HCT116 (cell line): Measurements from ENCODE around the gene AHI1.

Experiments
- EGR1 ChIP-seq: IDR thresholded peaks from 2 replicates; pipeline ENCODE4 v1.6.1; 2012; ENCODE audit warnings: low read depth
- EZH2 ChIP-seq: fragments of 200-600 bp; sonication (generic); IDR thresholded peaks from 2 replicates; pipeline ENCODE4 v1.6.1; 2017; ENCODE audit warnings: antibody characterized with exemption, mixed run types
- EZH2phosphoT487 ChIP-seq: fragments of 200-600 bp; IDR thresholded peaks from 2 replicates; pipeline ENCODE4 v1.6.1; 2018; ENCODE audit warnings: antibody characterized with exemption, borderline replicate concordance
- JUND ChIP-seq: IDR thresholded peaks from 2 replicates; pipeline ENCODE4 v1.6.1; 2012
- POLR2A ChIP-seq: IDR thresholded peaks from 2 replicates; pipeline ENCODE4 v1.7.0; 2011; ENCODE audit warnings: borderline replicate concordance; ENCODE audit not compliant: insufficient read depth, insufficient read length; ENCODE audit errors: extremely low read depth
- POLR2AphosphoS5 ChIP-seq: IDR thresholded peaks from 2 replicates; pipeline ENCODE4 v1.6.1; 2011; ENCODE audit warnings: mild to moderate bottlenecking, low read depth, low read length, moderate library complexity
- SIN3A ChIP-seq: IDR thresholded peaks from 2 replicates; pipeline ENCODE4 v1.6.1; 2012; ENCODE audit warnings: low read depth
- TCF7L2 ChIP-seq: IDR thresholded peaks from 2 replicates; pipeline ENCODE4 v1.7.0; 2011; ENCODE audit warnings: borderline replicate concordance, inconsistent platforms; ENCODE audit not compliant: insufficient read depth, insufficient read length; ENCODE audit errors: extremely low read depth
- ZFX ChIP-seq: fragments of 450-650 bp; IDR thresholded peaks from 2 replicates; pipeline ENCODE4 v1.6.1; 2017
- TF ChIP-seq, protein P1 (sequence below): IDR thresholded peaks from 2 replicates; pipeline ENCODE4 v1.6.1; 2012
- TF ChIP-seq, protein P2 (sequence below), 3 experiments: fragments of 200-600 bp in 1 of 3; sonication (generic) in 1 of 3; IDR thresholded peaks in 2 of 3; conservative IDR thresholded peaks in 1 of 3; 2 replicates each; pipeline ENCODE4 v1.5.1; 2012 to 2017; ENCODE audit warnings: low read depth in 2 of 3, low read length in 2 of 3, antibody characterized with exemption in 1 of 3, borderline replicate concordance in 1 of 3, control low read depth in 1 of 3, mild to moderate bottlenecking in 1 of 3, mixed read lengths in 1 of 3, mixed run types in 1 of 3, moderate library complexity in 1 of 3; ENCODE audit not compliant: insufficient read depth in 1 of 3
- TF ChIP-seq, protein P3 (sequence below): IDR thresholded peaks from 2 replicates; pipeline ENCODE4 v1.6.1; 2011; ENCODE audit warnings: mild to moderate bottlenecking, low read length, moderate library complexity; ENCODE audit not compliant: insufficient replicate concordance; ENCODE audit errors: extremely low read depth

DNA sequence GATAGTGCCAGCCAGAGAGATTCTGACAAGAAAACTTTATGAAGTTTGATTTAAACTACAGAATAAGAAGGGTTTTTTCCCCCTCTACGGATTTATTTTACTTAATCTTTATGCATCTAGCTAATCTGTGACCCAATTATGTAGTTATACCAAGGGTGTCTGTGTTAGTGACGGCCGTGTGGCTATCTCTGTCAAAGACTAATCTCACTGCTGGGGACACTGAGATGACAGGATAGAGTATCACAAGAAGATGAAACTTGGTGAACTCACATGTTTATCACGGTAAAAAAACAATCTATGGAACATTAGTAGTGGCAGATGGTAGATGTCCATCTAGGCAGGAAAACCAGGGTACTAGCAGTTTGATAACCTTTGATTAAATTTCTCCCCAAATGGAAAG lies 149.7 kb downstream of the AHI1 start:
- TF ChIP-seq POLR2AphosphoS5 (no peak), EZH2 (no peak), JUND (no peak), EGR1 (no peak), POLR2A (no peak), TCF7L2 (no peak), EZH2phosphoT487 (no peak), ZFX (no peak), SIN3A (no peak)
- TF ChIP-seq, protein P1, sequence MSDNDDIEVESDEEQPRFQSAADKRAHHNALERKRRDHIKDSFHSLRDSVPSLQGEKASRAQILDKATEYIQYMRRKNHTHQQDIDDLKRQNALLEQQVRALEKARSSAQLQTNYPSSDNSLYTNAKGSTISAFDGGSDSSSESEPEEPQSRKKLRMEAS = no peak
- TF ChIP-seq, protein P2, sequence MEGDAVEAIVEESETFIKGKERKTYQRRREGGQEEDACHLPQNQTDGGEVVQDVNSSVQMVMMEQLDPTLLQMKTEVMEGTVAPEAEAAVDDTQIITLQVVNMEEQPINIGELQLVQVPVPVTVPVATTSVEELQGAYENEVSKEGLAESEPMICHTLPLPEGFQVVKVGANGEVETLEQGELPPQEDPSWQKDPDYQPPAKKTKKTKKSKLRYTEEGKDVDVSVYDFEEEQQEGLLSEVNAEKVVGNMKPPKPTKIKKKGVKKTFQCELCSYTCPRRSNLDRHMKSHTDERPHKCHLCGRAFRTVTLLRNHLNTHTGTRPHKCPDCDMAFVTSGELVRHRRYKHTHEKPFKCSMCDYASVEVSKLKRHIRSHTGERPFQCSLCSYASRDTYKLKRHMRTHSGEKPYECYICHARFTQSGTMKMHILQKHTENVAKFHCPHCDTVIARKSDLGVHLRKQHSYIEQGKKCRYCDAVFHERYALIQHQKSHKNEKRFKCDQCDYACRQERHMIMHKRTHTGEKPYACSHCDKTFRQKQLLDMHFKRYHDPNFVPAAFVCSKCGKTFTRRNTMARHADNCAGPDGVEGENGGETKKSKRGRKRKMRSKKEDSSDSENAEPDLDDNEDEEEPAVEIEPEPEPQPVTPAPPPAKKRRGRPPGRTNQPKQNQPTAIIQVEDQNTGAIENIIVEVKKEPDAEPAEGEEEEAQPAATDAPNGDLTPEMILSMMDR (IDR thresholded peaks at IDR 0.05 in 2 of 3, conservative IDR thresholded peaks at IDR 0.05 in 1 of 3; ENCODE audit: borderline replicate concordance in 1 of 3, insufficient read depth in 1 of 3, low read depth in 2 of 3, low read length in 2 of 3) = no peak
- TF ChIP-seq, protein P3, sequence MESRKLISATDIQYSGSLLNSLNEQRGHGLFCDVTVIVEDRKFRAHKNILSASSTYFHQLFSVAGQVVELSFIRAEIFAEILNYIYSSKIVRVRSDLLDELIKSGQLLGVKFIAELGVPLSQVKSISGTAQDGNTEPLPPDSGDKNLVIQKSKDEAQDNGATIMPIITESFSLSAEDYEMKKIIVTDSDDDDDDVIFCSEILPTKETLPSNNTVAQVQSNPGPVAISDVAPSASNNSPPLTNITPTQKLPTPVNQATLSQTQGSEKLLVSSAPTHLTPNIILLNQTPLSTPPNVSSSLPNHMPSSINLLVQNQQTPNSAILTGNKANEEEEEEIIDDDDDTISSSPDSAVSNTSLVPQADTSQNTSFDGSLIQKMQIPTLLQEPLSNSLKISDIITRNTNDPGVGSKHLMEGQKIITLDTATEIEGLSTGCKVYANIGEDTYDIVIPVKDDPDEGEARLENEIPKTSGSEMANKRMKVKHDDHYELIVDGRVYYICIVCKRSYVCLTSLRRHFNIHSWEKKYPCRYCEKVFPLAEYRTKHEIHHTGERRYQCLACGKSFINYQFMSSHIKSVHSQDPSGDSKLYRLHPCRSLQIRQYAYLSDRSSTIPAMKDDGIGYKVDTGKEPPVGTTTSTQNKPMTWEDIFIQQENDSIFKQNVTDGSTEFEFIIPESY = no peak
